Activated T-helper 2 cell treated with anti-CD3 and anti-CD28 coated beads, Interferon-gamma antibody, Interleukin-2, Interleukin-4, amounts not matched to agents 10 μg/mL and 5 μg/mL and 100 μg/mL, durations not matched to agents 14 hours and 24 hours and 36 hours (primary cell): Measurements from ENCODE around the gene DDX23. TPM values are rescaled to one million over a fixed set of nuclear protein-coding genes. Genes with fewer than 3 reads are reported as not detected.
"Not testable (repeated sequence)": the region's sequence is repeated elsewhere in the genome, so short reads cannot be mapped to it uniquely, and the experiment has no call there.

Experiments
- DNase-seq: peaks from one replicate; pipeline ENCODE4 v3.0.0; 2021; ENCODE audit warnings: low spot score
- H3K27ac Mint-ChIP-seq: one replicate; pipeline ENCODE4 v1.8.0; 2021; ENCODE audit warnings: mixed read lengths
- H3K27me3 Mint-ChIP-seq: one replicate; pipeline ENCODE4 v1.8.0; 2021; ENCODE audit warnings: low read depth, mixed read lengths
- H3K36me3 Mint-ChIP-seq: one replicate; pipeline ENCODE4 v1.8.0; 2021; ENCODE audit warnings: low read depth, mixed read lengths
- H3K4me1 Mint-ChIP-seq: one replicate; pipeline ENCODE4 v1.8.0; 2021; ENCODE audit warnings: low read depth, mixed read lengths
- H3K4me3 Mint-ChIP-seq: one replicate; pipeline ENCODE4 v1.8.0; 2021; ENCODE audit warnings: low read depth, mild to moderate bottlenecking, moderate library complexity, mixed read lengths
- H3K9me3 Mint-ChIP-seq: one replicate; pipeline ENCODE4 v1.8.0; 2021; ENCODE audit warnings: mixed read lengths
- intact Hi-C: fragments of 100-400 bp; cut with micrococcal nuclease; formaldehyde crosslinking; loops from one replicate; pipeline ENCODE4 v1.15.1; 2023
- total RNA-seq: library from RNA; stranded (reverse); gene quantifications from 2 replicates; pipeline ENCODE4 v1.2.3, GENCODE V29; 2022

Gene DDX23
- total RNA-seq, 1 donor from 2014 or later: 124 TPM

GRCh38 chr12:48875944-48876515 is 24.1 kb upstream of the DDX23 start:
- intact Hi-C loops: no loop called here
- no peaks in the 10 kb centered on the region for H3K9me3 Mint-ChIP-seq

GRCh38 chr12:48873534-48873933 is 21.6 kb upstream of the DDX23 start:
- peaks cover 11% of the 10 kb centered on the region for H3K27me3 Mint-ChIP-seq
- H3K27ac Mint-ChIP-seq, H3K36me3 Mint-ChIP-seq, H3K4me3 Mint-ChIP-seq, H3K9me3 Mint-ChIP-seq, DNase-seq, H3K4me1 Mint-ChIP-seq, intact Hi-C loops: not testable (repeated sequence)

More at GRCh38 chr12:48875944-48876515, 24.1 kb upstream of the DDX23 start:
- no peaks in the 10 kb centered on the region for H3K36me3 Mint-ChIP-seq
- H3K27ac Mint-ChIP-seq: no peak overlapping the region
- DNase-seq: no peak
- H3K27me3 Mint-ChIP-seq: peaks cover 22% of the 10 kb centered on the region
- H3K4me3 Mint-ChIP-seq: no peak overlapping the region
- no peaks in the 10 kb centered on the region for H3K4me1 Mint-ChIP-seq

GRCh38 chr12:48873096-48873495 is 21.1 kb upstream of the DDX23 start:
- H3K36me3 Mint-ChIP-seq: no peaks in the 10 kb centered on the region
- no peak for DNase-seq
- intact Hi-C loops: no loop called here

DNA sequence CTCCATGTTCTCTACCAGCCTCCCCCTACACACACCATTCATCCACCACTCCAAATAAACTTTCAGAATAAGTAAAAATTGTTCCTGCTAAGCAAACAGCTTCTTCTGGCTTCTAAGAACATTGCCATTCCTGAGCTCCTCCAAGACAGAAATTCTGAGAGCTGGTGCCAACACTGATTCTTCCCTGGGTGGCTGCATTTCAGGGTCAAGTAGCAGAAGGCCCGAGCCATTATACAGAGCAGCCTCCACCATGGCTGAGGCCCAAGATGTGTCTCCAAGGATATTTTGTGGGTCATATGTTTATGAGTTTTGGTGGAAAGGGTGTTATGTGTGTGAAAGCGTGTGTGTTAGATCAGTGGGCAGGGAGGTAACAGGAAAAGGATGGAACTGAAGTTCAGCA is 17.2 kb upstream of the DDX23 start:
- H3K9me3 Mint-ChIP-seq: no peaks in the 10 kb centered on the region
- peaks cover 16% of the 10 kb centered on the region for H3K4me1 Mint-ChIP-seq
- no peaks in the 10 kb centered on the region for H3K36me3 Mint-ChIP-seq
- no peak overlapping the region for H3K4me3 Mint-ChIP-seq
- H3K27me3 Mint-ChIP-seq: peaks cover 22% of the 10 kb centered on the region
- H3K27ac Mint-ChIP-seq: no peak overlapping the region
- intact Hi-C loops: no loop called here
- DNase-seq: no peak

More at GRCh38 chr12:48873096-48873495, 21.1 kb upstream of the DDX23 start:
- Mint-ChIP-seq H3K4me1 (no peaks in the 10 kb centered on the region), H3K9me3 (no peaks in the 10 kb centered on the region), H3K27me3 (peaks cover 11% of the 10 kb centered on the region), H3K27ac (no peak overlapping the region), H3K4me3 (no peak overlapping the region)

- intact Hi-C loops: no loop called here
- H3K36me3 Mint-ChIP-seq: no peaks in the 10 kb centered on the region
- DNase-seq: no peak
- H3K9me3 Mint-ChIP-seq: no peaks in the 10 kb centered on the region
- H3K27ac Mint-ChIP-seq: no peak overlapping the region
- no peak overlapping the region for H3K4me3 Mint-ChIP-seq
- H3K4me1 Mint-ChIP-seq: peaks cover 20% of the 10 kb centered on the region
- peaks cover 29% of the 10 kb centered on the region for H3K27me3 Mint-ChIP-seq
Observed at GRCh38 chr12:48868451-48868850, 16.5 kb upstream of the DDX23 start.

DNA sequence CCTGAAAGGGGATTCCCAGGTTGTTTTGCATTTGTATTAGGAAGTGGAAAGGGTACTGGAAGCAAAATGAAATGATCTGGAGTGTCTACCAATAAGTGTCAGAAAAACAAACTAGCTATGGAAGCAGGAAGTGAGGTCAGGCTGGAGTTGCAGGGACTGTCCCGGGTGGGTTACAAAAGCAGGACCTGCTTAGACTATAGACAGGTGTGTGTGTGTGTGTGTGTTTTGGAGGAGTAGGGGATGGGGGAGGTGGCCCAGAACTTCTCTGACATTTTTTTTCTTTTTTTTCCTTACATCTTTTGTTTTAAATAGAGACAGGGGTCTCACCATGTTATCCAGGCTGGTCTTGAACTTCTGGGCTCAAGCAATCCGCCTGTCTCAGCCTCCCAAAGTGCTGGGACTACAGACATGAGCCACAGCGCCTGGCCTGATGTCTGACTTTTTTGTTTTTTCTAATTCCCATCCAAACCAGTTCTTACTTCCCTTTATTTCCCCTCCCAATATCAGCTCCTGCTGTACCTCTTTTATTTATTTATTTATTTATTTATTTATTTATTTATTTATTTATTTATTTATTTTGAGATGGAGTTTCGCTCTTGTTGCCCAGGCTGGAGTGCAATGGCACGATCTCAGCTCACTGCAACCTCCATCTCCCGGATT is 14.2 kb upstream of the DDX23 start:
- H3K9me3 Mint-ChIP-seq: no peaks in the 10 kb centered on the region
- no peak for DNase-seq
- peak overlapping the region; percentile 88 for H3K4me3 Mint-ChIP-seq
- peaks cover 20% of the 10 kb centered on the region for H3K4me1 Mint-ChIP-seq
- H3K27ac Mint-ChIP-seq: peak overlapping the region; percentile 82
- intact Hi-C loops: no loop called here
- H3K27me3 Mint-ChIP-seq: peaks cover 27% of the 10 kb centered on the region
- peaks cover 6% of the 10 kb centered on the region for H3K36me3 Mint-ChIP-seq

GRCh38 chr12:48865281-48866051 is 13.5 kb upstream of the DDX23 start, which contains the start of gene RND1:
TSS of gene RND1 (minus strand) at chr12:48865870. CDS start at chr12:48865767, 103 bp downstream.
- Mint-ChIP-seq H3K27ac (peak within 1 kb of the TSS; percentile 82), H3K27me3 (peaks cover 27% of the 10 kb centered on the region), H3K36me3 (peaks cover 6% of the 10 kb centered on the region), H3K4me3 (peak within 1 kb of the TSS; percentile 88), H3K9me3 (no peaks in the 10 kb centered on the region), H3K4me1 (peaks cover 20% of the 10 kb centered on the region)
- peak; percentile 82 for DNase-seq
- intact Hi-C loops: loop anchor here (1.0 kb wide), 1 partner anchor 12 kb away; no protein-coding TSS in a partner anchor

DNA sequence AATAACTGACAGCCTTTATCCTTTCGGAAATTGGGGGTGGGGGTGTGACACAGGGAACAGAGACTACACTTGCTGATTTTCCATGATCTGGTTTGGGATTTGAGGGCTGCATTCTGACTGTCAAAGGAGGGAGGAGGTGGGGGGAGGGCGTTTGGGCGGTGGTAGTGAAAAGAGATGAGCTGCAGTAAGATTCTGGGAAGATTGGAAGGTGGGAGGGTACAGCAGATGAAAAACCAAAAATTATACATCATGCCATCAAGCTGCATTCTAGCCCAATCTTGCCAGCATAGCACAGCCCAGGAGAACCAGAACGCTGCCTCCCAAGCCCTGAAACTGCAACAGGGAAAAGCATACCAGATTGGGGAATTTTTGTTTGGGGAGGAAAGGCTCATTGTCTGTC is 11.3 kb upstream of the DDX23 start:
- H3K9me3 Mint-ChIP-seq: no peaks in the 10 kb centered on the region
- H3K27me3 Mint-ChIP-seq: peaks cover 27% of the 10 kb centered on the region
- no peak overlapping the region for H3K4me3 Mint-ChIP-seq
- H3K4me1 Mint-ChIP-seq: peaks cover 20% of the 10 kb centered on the region
- DNase-seq: no peak
- H3K36me3 Mint-ChIP-seq: peaks cover 6% of the 10 kb centered on the region
- intact Hi-C loops: no loop called here
- H3K27ac Mint-ChIP-seq: no peak overlapping the region

GRCh38 chr12:48862760-48863159 is 10.8 kb upstream of the DDX23 start:
- intact Hi-C loops: no loop called here
- DNase-seq: no peak
- H3K36me3 Mint-ChIP-seq: peaks cover 6% of the 10 kb centered on the region
- peaks cover 27% of the 10 kb centered on the region for H3K27me3 Mint-ChIP-seq
- H3K9me3 Mint-ChIP-seq: no peaks in the 10 kb centered on the region
- no peak overlapping the region for H3K27ac Mint-ChIP-seq
- H3K4me1 Mint-ChIP-seq: peaks cover 20% of the 10 kb centered on the region
- no peak overlapping the region for H3K4me3 Mint-ChIP-seq

DNA sequence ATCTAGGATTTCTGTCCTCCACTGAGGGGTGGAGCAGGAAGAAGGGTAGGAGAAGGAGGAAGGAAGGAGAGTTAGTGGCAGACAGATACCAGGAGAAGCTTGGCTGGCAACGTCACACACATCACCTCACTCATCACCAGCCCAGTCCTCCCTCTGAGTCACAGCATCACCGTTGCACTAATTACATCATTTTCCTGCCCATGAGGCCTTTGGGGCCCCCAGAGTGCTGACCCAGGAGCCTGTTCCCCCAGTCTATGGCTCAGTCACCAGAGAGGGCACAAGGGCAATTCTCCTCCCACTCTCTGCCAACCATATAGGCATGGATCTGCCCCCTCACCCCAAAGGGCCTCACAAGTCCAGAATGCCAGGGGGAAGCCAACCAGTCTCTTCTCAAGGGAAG is 9.1 kb upstream of the DDX23 start:
- intact Hi-C loops: no loop called here
- H3K27ac Mint-ChIP-seq: no peak overlapping the region
- H3K4me3 Mint-ChIP-seq: no peak overlapping the region
- peaks cover 27% of the 10 kb centered on the region for H3K27me3 Mint-ChIP-seq
- H3K9me3 Mint-ChIP-seq: no peaks in the 10 kb centered on the region
- H3K36me3 Mint-ChIP-seq: peaks cover 6% of the 10 kb centered on the region
- no peak for DNase-seq
- peaks cover 19% of the 10 kb centered on the region for H3K4me1 Mint-ChIP-seq

GRCh38 chr12:48860236-48860635 is 8.3 kb upstream of the DDX23 start:
- intact Hi-C loops, DNase-seq, H3K4me3 Mint-ChIP-seq, H3K36me3 Mint-ChIP-seq, H3K27ac Mint-ChIP-seq, H3K9me3 Mint-ChIP-seq: not testable (repeated sequence)
- Mint-ChIP-seq H3K4me1 (peaks cover 12% of the 10 kb centered on the region), H3K27me3 (peaks cover 27% of the 10 kb centered on the region)

DNA sequence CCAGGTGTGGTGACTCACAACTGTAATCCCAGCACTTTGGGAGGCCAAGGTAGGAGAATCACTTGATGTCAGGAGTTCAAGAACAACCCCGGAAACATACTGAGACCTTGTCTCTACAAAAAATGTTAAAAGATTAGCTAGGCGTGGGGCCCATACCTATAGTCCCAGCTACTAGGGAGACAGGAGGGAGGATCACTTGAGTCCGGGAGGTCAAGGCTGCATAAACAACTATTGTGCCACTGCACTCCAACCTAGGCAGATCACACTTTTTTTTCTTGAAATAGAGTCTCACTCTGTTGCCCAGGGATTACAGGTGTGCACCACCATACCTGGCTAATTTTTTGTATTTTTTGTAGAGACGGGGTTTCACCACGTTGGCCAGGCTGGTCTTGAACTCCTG is 7.6 kb upstream of the DDX23 start:
- H3K4me3 Mint-ChIP-seq: no peak overlapping the region
- peaks cover 6% of the 10 kb centered on the region for H3K4me1 Mint-ChIP-seq
- H3K27me3 Mint-ChIP-seq: peaks cover 20% of the 10 kb centered on the region
- no peak for DNase-seq
- intact Hi-C loops: loop anchor here (10.0 kb wide), 1 partner anchor 115 kb away; the partner anchor contains the start of genes WNT1 and WNT10B
- peaks cover 6% of the 10 kb centered on the region for H3K36me3 Mint-ChIP-seq
- no peaks in the 10 kb centered on the region for H3K9me3 Mint-ChIP-seq
- H3K27ac Mint-ChIP-seq: no peak overlapping the region

DNA sequence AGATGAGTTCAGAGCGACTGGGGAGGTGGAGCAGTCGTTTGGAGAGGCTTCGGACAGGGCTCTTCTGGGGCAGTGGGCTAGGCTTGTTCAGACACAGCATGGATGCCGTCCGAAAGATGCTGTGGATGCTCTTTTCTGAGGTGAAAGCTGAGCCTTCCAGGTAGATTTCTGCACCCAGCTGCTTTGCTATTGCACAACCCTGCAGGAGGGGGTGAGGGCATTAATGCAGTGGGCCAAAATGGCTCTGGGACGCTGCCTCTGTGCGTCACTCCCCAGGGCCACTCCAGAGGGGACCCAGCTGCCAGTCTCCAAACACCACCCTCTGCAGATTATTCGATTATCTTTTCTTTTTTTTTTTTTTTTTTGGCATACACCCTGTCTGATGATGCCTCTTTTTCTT is 6.1 kb upstream of the DDX23 start:
- Mint-ChIP-seq H3K27me3 (peaks cover 5% of the 10 kb centered on the region), H3K9me3 (no peaks in the 10 kb centered on the region), H3K4me1 (peaks cover 3% of the 10 kb centered on the region), H3K4me3 (no peak overlapping the region), H3K36me3 (peaks cover 6% of the 10 kb centered on the region), H3K27ac (no peak overlapping the region)
- DNase-seq: no peak
- intact Hi-C loops: loop anchor here (10.0 kb wide), 1 partner anchor 117 kb away; the partner anchor contains the start of genes WNT1 and WNT10B
